CD14-positive monocyte (primary cell): ENCODE data around the gene NTN5. TPM values are rescaled to one million over a fixed set of nuclear protein-coding genes. Genes with fewer than 3 reads are reported as not detected.
A peak's percentile ranks its signal among the peaks of the same experiment; 100 is the strongest.

ENCODE experiments used
- DNase-seq, 3 donors: peaks; one replicate each; pipeline ENCODE4 v3.0.0-alpha.2; 2011 to 2022
- H2AFZ ChIP-seq: 2 replicates; pipeline ENCODE4 v1.6.0; 2012; ENCODE audit warnings: mild to moderate bottlenecking, low read depth, low read length, inconsistent platforms; ENCODE audit not compliant: insufficient read depth, poor library complexity, severe bottlenecking
- H3K27ac ChIP-seq, 2 donors: 1 replicate in 1 of 2; 2 replicates in 1 of 2; pipeline ENCODE4 v1.5.1; 2012 to 2013; ENCODE audit warnings: low read length in 2 of 2, control low read depth in 1 of 2, inconsistent platforms in 1 of 2, low read depth in 1 of 2, mild to moderate bottlenecking in 1 of 2
- H3K27me3 ChIP-seq, 2 donors: one replicate each; pipeline versions ENCODE4 v1.6.0 to v1.6.1; 2011 to 2013; ENCODE audit warnings: low read length in 2 of 2; ENCODE audit not compliant: control insufficient read depth in 2 of 2, insufficient read depth in 2 of 2
- H3K36me3 ChIP-seq, 2 donors: replicated peaks in 1 of 2; 1 replicate in 1 of 2; 2 replicates in 1 of 2; pipeline versions ENCODE4 v1.5.1 to v1.6.1; 2012 to 2013; ENCODE audit warnings: low read length in 2 of 2, control low read depth in 1 of 2, inconsistent platforms in 1 of 2, mild to moderate bottlenecking in 1 of 2; ENCODE audit not compliant: insufficient read depth in 2 of 2, control insufficient read depth in 1 of 2
- H3K4me1 ChIP-seq, 2 donors: 1 replicate in 1 of 2; 2 replicates in 1 of 2; pipeline versions ENCODE4 v1.5.1 to v1.6.1; 2012 to 2013; ENCODE audit warnings: low read length in 2 of 2, control low read depth in 1 of 2, inconsistent platforms in 1 of 2, mild to moderate bottlenecking in 1 of 2, moderate library complexity in 1 of 2; ENCODE audit not compliant: insufficient read depth in 2 of 2, control insufficient read depth in 1 of 2
- H3K4me2 ChIP-seq: replicated peaks from 2 replicates; pipeline ENCODE3; 2012; ENCODE audit warnings: low read length, moderate library complexity, mild to moderate bottlenecking; ENCODE audit not compliant: poor library complexity, severe bottlenecking; ENCODE audit errors: extremely low read depth
- H3K4me3 ChIP-seq, 3 experiments: fragments of 200-600 bp in 1 of 3; sonication (generic) in 1 of 3; replicated peaks in 1 of 3; 1 replicate in 2 of 3; 2 replicates in 1 of 3; pipeline ENCODE4 v1.5.1; 2011 to 2013; ENCODE audit warnings: low read length in 3 of 3, mild to moderate bottlenecking in 3 of 3, control low read depth in 2 of 3, low read depth in 2 of 3, inconsistent platforms in 1 of 3, moderate library complexity in 1 of 3
- H3K79me2 ChIP-seq: 2 replicates; pipeline ENCODE4 v1.6.0; 2012; ENCODE audit warnings: mild to moderate bottlenecking, control low read depth, inconsistent platforms, low read length, moderate library complexity; ENCODE audit not compliant: insufficient read depth
- H3K9ac ChIP-seq: 2 replicates; pipeline ENCODE4 v1.6.0; 2017; ENCODE audit warnings: low read length, mild to moderate bottlenecking; ENCODE audit not compliant: insufficient read depth, poor library complexity, severe bottlenecking
- H3K9me3 ChIP-seq, 2 donors: replicated peaks in 1 of 2; 1 replicate in 1 of 2; 2 replicates in 1 of 2; pipeline versions ENCODE4 v1.5.1 to v1.6.1; 2012 to 2013; ENCODE audit warnings: low read length in 2 of 2, control low read depth in 1 of 2; ENCODE audit not compliant: control insufficient read depth in 1 of 2, insufficient read depth in 1 of 2
- H4K20me1 ChIP-seq: 2 replicates; pipeline ENCODE4 v1.6.0; 2012; ENCODE audit warnings: mild to moderate bottlenecking, low read length, control low read depth, moderate library complexity; ENCODE audit not compliant: insufficient read depth
- H3K27ac Mint-ChIP-seq, 7 donors: one replicate each; pipeline ENCODE4 v1.8.0; 2020; ENCODE audit warnings: mild to moderate bottlenecking in 7 of 7, mixed read lengths in 7 of 7, moderate library complexity in 6 of 7, inconsistent platforms in 2 of 7
- H3K27me3 Mint-ChIP-seq, 3 donors: one replicate each; pipeline ENCODE4 v1.8.0; 2021 to 2022; ENCODE audit warnings: low read depth in 3 of 3, mild to moderate bottlenecking in 3 of 3, mixed read lengths in 3 of 3, moderate library complexity in 3 of 3, inconsistent platforms in 1 of 3
- H3K36me3 Mint-ChIP-seq, 2 donors: one replicate each; pipeline ENCODE4 v1.8.0; 2020; ENCODE audit warnings: mixed read lengths in 2 of 2, inconsistent platforms in 1 of 2, mild to moderate bottlenecking in 1 of 2
- H3K4me1 Mint-ChIP-seq: one replicate; pipeline ENCODE4 v1.8.0; 2020; ENCODE audit warnings: mild to moderate bottlenecking, mixed read lengths
- H3K4me3 Mint-ChIP-seq, 2 donors: one replicate each; pipeline ENCODE4 v1.8.0; 2020; ENCODE audit warnings: mild to moderate bottlenecking in 2 of 2, mixed read lengths in 2 of 2, moderate library complexity in 1 of 2
- H3K9me3 Mint-ChIP-seq, 7 donors: one replicate each; pipeline ENCODE4 v1.8.0; 2020 to 2022; ENCODE audit warnings: mixed read lengths in 7 of 7, mild to moderate bottlenecking in 6 of 7, moderate library complexity in 6 of 7, inconsistent platforms in 2 of 7
- CTCF ChIP-seq: fragments of 200-600 bp; IDR thresholded peaks from one replicate; pipeline ENCODE4 v1.8.0; 2022; ENCODE audit warnings: antibody characterized with exemption, mild to moderate bottlenecking
- WGBS: methylation state at CpG from one replicate; pipeline ENCODE4 v1.1.5; 2013; ENCODE audit warnings: missing lambda C conversion rate; ENCODE audit not compliant: insufficient coverage; 5-methylcytosine and 5-hydroxymethylcytosine counted together
- intact Hi-C, 2 donors: fragments of 100-400 bp; cut with micrococcal nuclease; formaldehyde crosslinking; loops; one replicate each; pipeline versions ENCODE4 v1.15.0 to v1.15.1; 2023
- polyA plus RNA-seq, 3 donors: library from polyadenylated mRNA; depleted of rRNA in 1 of 3; unstranded in 2 of 3; stranded (reverse) in 1 of 3; fragments of 300-500 nt in 2 of 3; fragments of >200 nt in 1 of 3; fragmentation: Illumina TruSeq in 2 of 3; gene quantifications; 1 replicate in 2 of 3; 2 replicates in 1 of 3; pipeline ENCODE4 v1.2.3, GENCODE V29; 2012 to 2021

The NTN5 gene
- polyA plus RNA-seq, 3 donors: 0.44 TPM; not detected in 2

- 0% methylated on average over 6 of the region's 6 CpGs for WGBS
- H3K4me1 Mint-ChIP-seq: peaks cover 44% of the 10 kb centered on the region
These were observed 27.2 kb downstream of the NTN5 start for GRCh38 chr19:48645620-48646000.

More at GRCh38 chr19:48645620-48646000, 27.2 kb downstream of the NTN5 start:
- Histone ChIP-seq H3K79me2 (no peaks in the 10 kb centered on the region), H3K27me3 (peaks cover 0 to 10% of the 10 kb centered on the region in 2 donors), H3K9me3 (no peaks in the 10 kb centered on the region), H3K4me2 (peak overlapping the region; percentile 91), H4K20me1 (no peaks in the 10 kb centered on the region), H3K27ac (no peak overlapping the region), H3K9ac (no peak overlapping the region), H3K4me3 (peak overlapping the region; percentile 33 to 75 (median 37)), H2AFZ (peak overlapping the region; percentile 83), H3K4me1 (peaks cover 30 to 44% of the 10 kb centered on the region in 2 donors), H3K36me3 (no peaks in the 10 kb centered on the region)
- peak overlapping the region in 5 of 7 donors; percentile 61 to 80 (median 66) for H3K27ac Mint-ChIP-seq
- peak overlapping the region; percentile 76 to 94 for H3K4me3 Mint-ChIP-seq
- H3K27me3 Mint-ChIP-seq: peaks cover 11 to 28% (median 28%) of the 10 kb centered on the region in 3 donors
- peaks cover 0 to 3% (median 0%) of the 10 kb centered on the region in 7 donors for H3K9me3 Mint-ChIP-seq
- peak in 1 of 3 donors; percentile 21 for DNase-seq
- TF ChIP-seq CTCF: no peak
- intact Hi-C loops: loop anchor here (5.0 to 10.0 kb wide), 5 partner anchors 69 to 192 kb away; partner anchors contain the start of genes HSD17B14 (in 2 of the 2) and MAMSTR (in 1 of the 2)
- peaks cover 0 to 6% of the 10 kb centered on the region in 2 donors for H3K36me3 Mint-ChIP-seq
